ENCODE data around the gene ABCD1.

- TF ChIP-seq CTCF (IDR thresholded peaks at IDR 0.05) (no peak), SP1 (CRISPR knock-in tag; conservative IDR thresholded peaks at IDR 0.05) (no peak), FOXP1 (CRISPR knock-in tag; IDR thresholded peaks at IDR 0.05; ENCODE audit: borderline replicate concordance) (no peak), JUN (CRISPR knock-in tag; IDR thresholded peaks at IDR 0.05) (no peak), MAX (CRISPR knock-in tag; IDR thresholded peaks at IDR 0.05) (no peak), ZSCAN18 (CRISPR knock-in tag; IDR thresholded peaks at IDR 0.05) (no peak), PREB (CRISPR knock-in tag; IDR thresholded peaks at IDR 0.05; ENCODE audit: borderline replicate concordance) (no peak), GABPB1 (CRISPR knock-in tag; IDR thresholded peaks at IDR 0.05) (no peak), ZNF219 (CRISPR knock-in tag; IDR thresholded peaks at IDR 0.05; ENCODE audit: borderline replicate concordance) (no peak), ZNF121 (CRISPR knock-in tag; IDR thresholded peaks at IDR 0.05) (no peak), SOX15 (CRISPR knock-in tag; IDR thresholded peaks at IDR 0.05) (no peak), E2F4 (CRISPR knock-in tag; IDR thresholded peaks at IDR 0.05; ENCODE audit: borderline replicate concordance, low read depth) (no peak), CDX4 (CRISPR knock-in tag; IDR thresholded peaks at IDR 0.05; ENCODE audit: borderline replicate concordance) (no peak)
- TF ChIP-seq, protein P1, sequence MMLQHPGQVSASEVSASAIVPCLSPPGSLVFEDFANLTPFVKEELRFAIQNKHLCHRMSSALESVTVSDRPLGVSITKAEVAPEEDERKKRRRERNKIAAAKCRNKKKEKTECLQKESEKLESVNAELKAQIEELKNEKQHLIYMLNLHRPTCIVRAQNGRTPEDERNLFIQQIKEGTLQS (CRISPR knock-in tag; conservative IDR thresholded peaks at IDR 0.05) = no peak
These were observed 35.6 kb upstream of the ABCD1 start for GRCh38 chrX:153688911-153689590.
